ENCODE results near the gene DCPS.
A peak's percentile ranks its signal among the peaks of the same experiment; 100 is the strongest.

DCPS gene

DNA sequence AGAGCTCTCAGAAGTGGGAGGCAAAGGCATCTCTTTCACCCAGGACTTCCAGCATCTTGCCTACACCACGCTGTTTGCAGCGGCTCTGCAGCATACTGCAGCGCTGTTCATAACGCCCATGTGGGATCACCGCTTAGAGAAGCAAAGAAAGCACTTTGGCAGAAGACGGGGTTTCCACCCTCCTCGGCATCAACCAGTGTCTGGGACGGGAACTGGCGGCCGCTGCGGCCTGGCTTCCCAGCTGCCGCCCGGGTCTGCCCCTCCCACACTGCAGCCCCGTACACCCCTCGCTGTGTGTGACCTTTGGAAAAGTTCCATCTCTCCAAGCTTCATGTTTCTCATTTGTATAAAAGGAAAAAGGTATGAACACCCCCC, 21.5 kb upstream of the DCPS start:
- ChIA-PET CTCF (interaction anchor here (0.6 to 0.9 kb wide), 2 partner anchors 13 to 645 kb away, joined by 3 read pairs; partner anchors contain the start of gene FOXRED1), POLR2A (interaction anchor here (1.4 kb wide), 1 partner anchor 14 kb away, joined by 5 read pairs; the partner anchor contains the start of genes FOXRED1 and SRPRA)
- no peak for DNase-seq (ENCODE audit: low read depth, low spot score)
- no peak for TF ChIP-seq CTCF (IDR thresholded peaks at IDR 0.05; ENCODE audit: insufficient read depth, low read length, missing control alignments)
- peak overlapping the region; percentile 69 for H3K4me3 ChIP-seq (ENCODE audit: low read depth, low read length)

- no peak for TF ChIP-seq CTCF (IDR thresholded peaks at IDR 0.05; ENCODE audit: insufficient read depth, low read length, missing control alignments)
- POLR2A ChIA-PET, result no interaction called here
- H3K4me3 ChIP-seq (ENCODE audit: low read depth, low read length), result peak within 1 kb of the TSS; percentile 69
- CTCF ChIA-PET, result interaction anchor here (0.6 to 0.9 kb wide), 4 partner anchors 10 to 646 kb away, joined by 3 read pairs; partner anchors contain the start of gene FOXRED1
- DNase-seq (ENCODE audit: low read depth, low spot score), result no peak
These were observed 20.9 kb upstream of the DCPS start, which contains the start of gene TIRAP for GRCh38 chr11:126282736-126283591. TIRAP (plus strand) TSS chr11:126283093; CDS start chr11:126290895, 7,802 bp downstream.

- DNase-seq (ENCODE audit: low read depth, low spot score), result peak; percentile 59
- CTCF ChIA-PET, result interaction anchor here (1.6 to 1.7 kb wide), 2 partner anchors 10 to 26 kb away, joined by 4 to 6 read pairs; no protein-coding TSS in a partner anchor
- POLR2A ChIA-PET, result no interaction called here
- no peak overlapping the region for H3K4me3 ChIP-seq (ENCODE audit: low read depth, low read length)
- TF ChIP-seq CTCF (IDR thresholded peaks at IDR 0.05; ENCODE audit: insufficient read depth, low read length, missing control alignments), result no peak
These were observed 19.0 kb upstream of the DCPS start for GRCh38 chr11:126284829-126285228.

- POLR2A ChIA-PET, result no interaction called here
- DNase-seq (ENCODE audit: low read depth, low spot score), result no peak
- no peak for TF ChIP-seq CTCF (IDR thresholded peaks at IDR 0.05; ENCODE audit: insufficient read depth, low read length, missing control alignments)
- no peak overlapping the region for H3K4me3 ChIP-seq (ENCODE audit: low read depth, low read length)
- CTCF ChIA-PET, result interaction anchor here (2.0 kb wide), 1 partner anchor 12 kb away, joined by 4 read pairs; no protein-coding TSS in a partner anchor
These were observed 15.6 kb upstream of the DCPS start for GRCh38 chr11:126288237-126288636.

DNA sequence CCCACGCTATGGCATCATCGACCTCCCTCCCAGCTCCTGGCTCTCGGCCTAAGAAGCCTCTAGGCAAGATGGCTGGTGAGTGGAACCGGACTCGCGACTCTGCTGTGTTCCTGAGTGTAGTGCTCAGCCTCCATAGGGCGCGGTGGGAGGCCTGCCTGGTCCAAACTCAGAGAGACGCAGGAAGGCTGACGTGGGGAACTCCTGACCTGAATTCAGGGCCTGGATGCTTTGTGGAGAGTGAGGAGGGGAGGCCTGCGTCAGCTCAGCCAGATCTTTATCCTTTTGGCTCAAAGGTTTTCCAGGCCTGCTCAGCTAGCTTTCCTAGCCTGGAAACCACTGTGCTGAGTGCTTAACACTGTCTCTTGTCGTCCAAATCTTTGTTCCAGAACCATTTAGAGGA, 13.0 kb upstream of the DCPS start:
- H3K4me3 ChIP-seq (ENCODE audit: low read depth, low read length), result no peak overlapping the region
- no peak for TF ChIP-seq CTCF (IDR thresholded peaks at IDR 0.05; ENCODE audit: insufficient read depth, low read length, missing control alignments)
- DNase-seq (ENCODE audit: low read depth, low spot score), result no peak
- ChIA-PET POLR2A (interaction anchor here (1.0 kb wide), 1 partner anchor 13 kb away, joined by 3 read pairs; the partner anchor contains the start of gene DCPS), CTCF (interaction anchor here (0.7 to 1.1 kb wide), 3 partner anchors 17 to 24 kb away, joined by 3 read pairs; no protein-coding TSS in a partner anchor)

GRCh38 chr11:126293726-126294125, 10.1 kb upstream of the DCPS start:
- no peak overlapping the region for H3K4me3 ChIP-seq (ENCODE audit: low read depth, low read length)
- no peak for DNase-seq (ENCODE audit: low read depth, low spot score)
- ChIA-PET CTCF (interaction anchor here (0.8 to 2.1 kb wide), 4 partner anchors 8 to 187 kb away, joined by 3 to 7 read pairs (median 4); partner anchors contain the start of gene DCPS), POLR2A (interaction anchor here (1.8 kb wide), 1 partner anchor 10 kb away, joined by 5 read pairs; the partner anchor contains the start of gene DCPS)
- no peak for TF ChIP-seq CTCF (IDR thresholded peaks at IDR 0.05; ENCODE audit: insufficient read depth, low read length, missing control alignments)

Measured in AG04449 (cell line).